ENCODE data around the gene FAM222B. TPM values are rescaled to one million over a fixed set of nuclear protein-coding genes. Genes with fewer than 3 reads are reported as not detected.
A peak's percentile ranks its signal among the peaks of the same experiment; 100 is the strongest.
"Not testable (repeated sequence)": the region's sequence is repeated elsewhere in the genome, so short reads cannot be mapped to it uniquely, and the experiment has no call there.

The FAM222B gene
- total RNA-seq, 3 donors from 2014 or later, result 9.7 to 12.0 (median 10.5) TPM

GRCh38 chr17:28725660-28726225 is 116.8 kb downstream of the FAM222B start:
- peak overlapping the region; percentile 74 to 83 (median 77) for H3K4me3 ChIP-seq
- peak in 2 of 3 donors; percentile 15 to 18 for TF ChIP-seq POLR2AphosphoS5 (IDR thresholded peaks at IDR 0.05)
- TF ChIP-seq CTCF (IDR thresholded peaks at IDR 0.05), result no peak
- no peaks in the 10 kb centered on the region for H3K27me3 ChIP-seq
- H3K9me3 ChIP-seq, result no peaks in the 10 kb centered on the region
- intact Hi-C loops (cut with DNase I; ENCODE audit: low total_unique reads), result no loop called here
- H3K36me3 ChIP-seq, result no peaks in the 10 kb centered on the region
- peak overlapping the region; percentile 99 for H3K27ac ChIP-seq
- no peak for DNase-seq (ENCODE audit: low spot score in 2 of 2)
- H3K4me1 ChIP-seq, result peaks cover 12 to 13% of the 10 kb centered on the region in 2 donors

DNA sequence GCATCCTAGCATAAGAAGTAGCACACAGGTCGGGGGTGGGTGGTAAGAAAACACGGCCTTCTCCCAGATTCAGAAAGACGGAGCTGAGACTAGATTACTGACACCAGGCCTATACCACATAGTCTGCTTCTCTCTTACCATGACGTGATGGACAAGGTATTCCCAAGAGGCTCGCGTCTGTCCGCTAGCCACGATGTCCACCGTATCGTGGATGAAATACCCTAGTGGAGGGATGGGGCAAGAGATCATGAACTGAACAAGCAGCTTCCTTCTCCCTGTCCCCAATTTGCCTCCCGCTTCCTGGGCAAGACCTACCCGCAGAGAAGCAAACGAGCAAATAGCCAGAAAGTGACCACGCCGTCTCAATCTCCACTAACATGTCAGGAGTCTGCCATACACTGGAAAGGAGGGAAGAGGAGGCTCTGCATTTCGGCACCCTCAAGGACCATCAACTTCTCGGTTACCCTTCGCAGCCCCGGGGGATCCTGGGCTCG is 117.4 kb downstream of the FAM222B start:
- Histone ChIP-seq H3K27me3 (no peaks in the 10 kb centered on the region), H3K9me3 (no peaks in the 10 kb centered on the region), H3K27ac (peak overlapping the region; percentile 99), H3K36me3 (no peaks in the 10 kb centered on the region), H3K4me3 (peak overlapping the region; percentile 74 to 83 (median 77)), H3K4me1 (peaks cover 12 to 15% of the 10 kb centered on the region in 2 donors)
- no peak for DNase-seq (ENCODE audit: low spot score in 2 of 2)
- intact Hi-C loops (cut with DNase I; ENCODE audit: low total_unique reads), result no loop called here
- TF ChIP-seq POLR2AphosphoS5 (IDR thresholded peaks at IDR 0.05), result peak in 1 of 3 donors; percentile 19
- no peak for TF ChIP-seq CTCF (IDR thresholded peaks at IDR 0.05)

DNA sequence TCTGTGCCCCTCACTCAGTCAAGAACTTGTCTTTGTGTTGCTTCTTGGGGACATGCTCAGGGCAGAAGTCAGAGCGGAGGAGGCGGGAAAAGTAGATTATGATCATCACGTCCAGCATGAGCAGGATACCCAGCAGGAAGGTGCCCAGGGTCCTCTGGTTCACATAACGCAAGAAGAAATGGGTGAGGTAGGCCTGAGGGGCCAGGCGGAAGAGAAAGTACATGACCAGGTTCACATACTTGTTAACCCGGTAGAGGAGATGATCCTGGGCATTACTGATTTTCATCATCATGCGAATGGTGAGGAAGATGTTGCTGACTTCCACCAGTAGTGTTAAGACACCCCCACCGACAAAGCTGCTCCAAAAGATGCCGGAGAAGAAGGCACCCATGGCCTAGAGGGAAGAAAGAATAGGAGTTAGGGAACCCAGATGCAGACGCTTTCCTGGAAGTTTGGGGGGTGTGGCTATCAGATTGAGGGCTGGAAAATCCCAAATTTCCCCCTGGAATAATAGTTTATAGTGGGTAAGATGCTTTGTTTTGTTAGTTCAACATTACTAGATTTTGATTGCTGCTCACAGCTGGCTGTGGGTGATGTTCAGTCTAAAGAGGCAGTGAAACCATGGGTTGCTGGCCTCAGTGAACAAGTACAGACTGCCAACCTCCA is 118.0 kb downstream of the FAM222B start:
- intact Hi-C loops (cut with DNase I; ENCODE audit: low total_unique reads), result no loop called here
- DNase-seq (ENCODE audit: low spot score in 2 of 2), result no peak
- H3K27me3 ChIP-seq, result no peaks in the 10 kb centered on the region
- TF ChIP-seq POLR2A (IDR thresholded peaks at IDR 0.05), result no peak
- no peak for TF ChIP-seq POLR2AphosphoS5 (IDR thresholded peaks at IDR 0.05)
- TF ChIP-seq CTCF (IDR thresholded peaks at IDR 0.05), result no peak
- H3K4me3 ChIP-seq, result no peak overlapping the region
- no peaks in the 10 kb centered on the region for H3K9me3 ChIP-seq
- no peaks in the 10 kb centered on the region for H3K36me3 ChIP-seq
- H3K4me1 ChIP-seq, result peaks cover 12 to 15% of the 10 kb centered on the region in 2 donors
- H3K27ac ChIP-seq, result peak overlapping the region; percentile 99

DNA sequence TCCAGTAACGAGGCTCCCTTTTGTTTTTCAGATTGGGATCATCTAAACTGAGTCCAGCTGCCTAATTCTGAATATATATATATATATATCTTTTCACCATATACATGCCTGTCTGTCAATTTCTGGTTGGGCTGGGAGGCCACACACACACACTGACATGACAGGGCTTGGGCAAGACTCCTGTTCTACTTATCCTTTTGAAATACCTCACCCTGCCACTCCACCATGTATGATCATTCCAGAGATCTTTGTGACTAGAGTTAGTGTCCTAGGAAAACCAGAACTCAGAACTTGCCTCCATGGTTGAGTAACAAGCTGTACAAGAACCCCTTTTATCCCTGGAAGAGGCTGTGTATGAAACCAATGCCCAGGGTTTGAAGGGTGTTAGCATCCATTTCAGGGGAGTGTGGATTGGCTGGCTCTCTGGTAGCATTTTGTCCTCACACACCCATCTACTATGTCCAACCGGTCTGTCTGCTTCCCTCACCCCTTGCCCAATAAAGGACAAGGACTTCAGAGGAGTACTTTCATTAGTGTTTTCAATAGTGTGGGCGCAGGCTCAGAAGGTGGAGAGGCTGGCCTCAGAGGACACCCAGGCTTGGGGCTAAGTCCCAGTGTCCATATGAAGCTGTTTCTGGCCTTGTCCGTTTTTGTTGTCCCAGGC is 118.6 kb downstream of the FAM222B start:
- H3K9me3 ChIP-seq; H3K4me3 ChIP-seq; H3K27me3 ChIP-seq; H3K36me3 ChIP-seq; DNase-seq (ENCODE audit: low spot score in 2 of 2); intact Hi-C loops (cut with DNase I; ENCODE audit: low total_unique reads): not testable (repeated sequence)
- Histone ChIP-seq H3K27ac (peak overlapping the region; percentile 99), H3K4me1 (peaks cover 12 to 15% of the 10 kb centered on the region in 2 donors)

DNA sequence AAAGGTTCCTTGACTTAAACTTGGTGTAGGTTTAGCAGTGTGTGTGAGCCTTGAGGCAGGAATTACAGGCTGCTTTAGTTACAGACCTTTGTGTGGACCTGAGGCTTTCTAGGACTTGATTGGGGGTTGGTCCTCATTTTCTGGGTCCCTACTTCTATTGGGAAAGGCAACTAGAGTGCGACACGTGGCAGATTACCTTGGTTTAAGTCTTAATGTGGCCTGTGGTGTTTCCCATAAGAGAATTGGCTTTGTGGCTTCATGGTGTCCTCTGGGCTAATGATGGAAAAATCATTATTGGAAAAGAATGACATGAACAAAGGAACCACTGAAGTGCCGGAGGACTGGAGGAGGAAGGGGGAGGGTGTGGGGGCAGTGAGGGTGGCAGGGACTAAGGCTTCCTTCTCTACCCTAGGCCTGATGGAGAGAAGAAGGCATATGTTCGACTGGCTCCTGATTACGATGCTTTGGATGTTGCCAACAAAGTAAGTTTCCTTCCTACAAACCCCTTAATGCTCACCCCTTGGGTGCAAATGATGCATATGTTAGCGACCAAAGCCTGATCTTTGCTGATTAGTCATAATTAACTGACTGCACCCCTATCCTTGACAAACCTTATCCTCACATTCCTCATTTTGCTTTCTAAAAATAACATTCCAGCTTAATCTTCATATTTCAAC is 119.3 kb downstream of the FAM222B start:
- Histone ChIP-seq H3K4me3 (no peak overlapping the region), H3K4me1 (peaks cover 12 to 19% of the 10 kb centered on the region in 2 donors), H3K27ac (peak overlapping the region; percentile 28 to 40), H3K27me3 (no peaks in the 10 kb centered on the region), H3K9me3 (no peaks in the 10 kb centered on the region), H3K36me3 (no peaks in the 10 kb centered on the region)
- no peak for TF ChIP-seq POLR2AphosphoS5 (IDR thresholded peaks at IDR 0.05)
- no peak for TF ChIP-seq POLR2A (IDR thresholded peaks at IDR 0.05)
- no peak for TF ChIP-seq CTCF (IDR thresholded peaks at IDR 0.05)
- intact Hi-C loops (cut with DNase I; ENCODE audit: low total_unique reads), result no loop called here
- DNase-seq (ENCODE audit: low spot score in 2 of 2), result no peak
